NCI-H1417 treated with DMSO at 0.1 percent for 48 hours (cell line): ENCODE data around the gene DTNB.
"Not testable (repeated sequence)": the region's sequence is repeated elsewhere in the genome, so short reads cannot be mapped to it uniquely, and the experiment has no call there.

Source experiments
- DNase-seq: peaks from one replicate; lab custom pipeline; 2025; lab: John Stamatoyannopoulos, UW

The DTNB gene

GRCh38 chr2:25586726-25587144 is 86.6 kb downstream of the DTNB start:
- no peak for DNase-seq

GRCh38 chr2:25585189-25585588 is 88.2 kb downstream of the DTNB start:
- no peak for DNase-seq

GRCh38 chr2:25582077-25582830 is 91.1 kb downstream of the DTNB start:
- DNase-seq = no peak

GRCh38 chr2:25576596-25576995 is 96.8 kb downstream of the DTNB start:
- DNase-seq = no peak

GRCh38 chr2:25572638-25573037 is 100.7 kb downstream of the DTNB start:
- no peak for DNase-seq

- no peak for DNase-seq
Measured at GRCh38 chr2:25570161-25570845, 103.1 kb downstream of the DTNB start.

- DNase-seq = no peak
Measured at GRCh38 chr2:25567406-25567805, 106.0 kb downstream of the DTNB start.

- DNase-seq = no peak
Measured at GRCh38 chr2:25566694-25567093, 106.7 kb downstream of the DTNB start.

- DNase-seq = no peak
Measured at GRCh38 chr2:25566094-25566493, 107.3 kb downstream of the DTNB start.

- DNase-seq = no peak
Measured at GRCh38 chr2:25561136-25561850, 112.1 kb downstream of the DTNB start.

GRCh38 chr2:25559148-25559547 is 114.2 kb downstream of the DTNB start:
- no peak for DNase-seq

GRCh38 chr2:25558262-25558661 is 115.1 kb downstream of the DTNB start:
- no peak for DNase-seq

- DNase-seq = no peak
Measured at GRCh38 chr2:25557179-25558036, 116.0 kb downstream of the DTNB start.

GRCh38 chr2:25552318-25552717 is 121.1 kb downstream of the DTNB start:
- no peak for DNase-seq

GRCh38 chr2:25551316-25551715 is 122.1 kb downstream of the DTNB start:
- no peak for DNase-seq

GRCh38 chr2:25549571-25549970 is 123.8 kb downstream of the DTNB start:
- not testable (repeated sequence) for DNase-seq

GRCh38 chr2:25548601-25549000 is 124.8 kb downstream of the DTNB start:
- DNase-seq = no peak

GRCh38 chr2:25546852-25547251 is 126.5 kb downstream of the DTNB start:
- no peak for DNase-seq

GRCh38 chr2:25545899-25546298 is 127.5 kb downstream of the DTNB start:
- no peak for DNase-seq

- no peak for DNase-seq
Measured at GRCh38 chr2:25544445-25544844, 128.9 kb downstream of the DTNB start.

GRCh38 chr2:25543939-25544338 is 129.4 kb downstream of the DTNB start:
- DNase-seq = no peak

- DNase-seq = no peak
Measured at GRCh38 chr2:25541378-25541777, 132.0 kb downstream of the DTNB start.
